Measurements from ENCODE around the gene ME2. TPM values are rescaled to one million over a fixed set of nuclear protein-coding genes. Genes with fewer than 3 reads are reported as not detected.
A peak's percentile ranks its signal among the peaks of the same experiment; 100 is the strongest.

The ME2 gene
- total and polyA plus RNA-seq, 2 donors (not counting 3 experiments of a cell fraction or from before 2014, with no cell fraction given) = 28.6 to 42.4 TPM

DNA sequence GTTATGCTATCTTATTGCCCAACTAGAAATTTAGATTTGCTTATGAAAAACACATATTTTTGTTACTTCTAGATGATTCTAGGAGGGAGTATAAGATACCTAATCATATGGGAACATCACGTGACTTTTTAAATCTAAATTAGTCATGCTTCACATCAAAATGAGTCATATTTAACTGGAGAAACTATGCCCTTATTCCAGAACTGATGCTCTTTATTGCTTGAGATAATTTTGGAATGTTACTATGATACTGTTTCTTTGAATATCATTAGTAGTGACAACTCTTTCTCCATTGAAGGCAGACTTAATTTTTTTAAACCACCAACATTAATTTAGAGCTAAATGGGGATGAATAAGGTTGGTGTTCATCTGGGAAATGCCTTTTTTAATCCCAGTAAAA is 69.0 kb downstream of the ME2 start:
- DNase-seq (ENCODE audit: low read depth, low spot score) (no peak), FAIRE-seq (no peak)
- no peaks in the 10 kb centered on the region for H3K4me1 ChIP-seq (ENCODE audit: control insufficient read depth, extremely low read depth, insufficient read depth, low read length)
- no peaks in the 10 kb centered on the region for H3K9me1 ChIP-seq (replicated peaks; ENCODE audit: control insufficient read depth, extremely low read depth, insufficient read depth, low read length)
- no peak overlapping the region for H3K4me3 ChIP-seq (replicated peaks in 1 of 3; ENCODE audit: insufficient read depth in 1 of 3, low read depth in 1 of 3, low read length in 3 of 3)
- dilution Hi-C loops (cut with MboI; ENCODE audit: extremely low pct_ligation_motif_present, low sequenced_read_pairs) = no loop called here
- H4K20me1 ChIP-seq (replicated peaks; ENCODE audit: control insufficient read depth, extremely low read depth, insufficient read depth, low read length) = no peaks in the 10 kb centered on the region
- H3K4me2 ChIP-seq (ENCODE audit: insufficient read depth, low read length) = no peak overlapping the region
- H3K27ac ChIP-seq (ENCODE audit: insufficient read depth, low read depth, low read length) = no peak overlapping the region
- peaks cover 0 to 1% of the 10 kb centered on the region in 2 experiments for H3K36me3 ChIP-seq (ENCODE audit: control insufficient read depth in 2 of 2, extremely low read depth in 1 of 2, insufficient read depth in 2 of 2, low read length in 2 of 2)
- POLR2A ChIA-PET = no interaction called here
- no peaks in the 10 kb centered on the region for H3K79me2 ChIP-seq (ENCODE audit: control insufficient read depth, insufficient read depth, low read length)
- no peak overlapping the region for H2AFZ ChIP-seq (ENCODE audit: low read depth, low read length)
- no peaks in the 10 kb centered on the region for H3K9me3 ChIP-seq (replicated peaks; ENCODE audit: control insufficient read depth, insufficient read depth, low read length)
- H3K27me3 ChIP-seq (ENCODE audit: control insufficient read depth in 2 of 2, insufficient read depth in 2 of 2, low read length in 2 of 2) = no peaks in the 10 kb centered on the region
- intact Hi-C loops (cut with micrococcal nuclease) = no loop called here
- BruUV-seq (replicated peaks) = no TSS peak
- TF ChIP-seq MYC (IDR thresholded peaks at IDR 0.05; ENCODE audit: low read depth, low read length) (no peak), JUN (IDR thresholded peaks at IDR 0.05; ENCODE audit: borderline replicate concordance, insufficient read depth, insufficient read length, low read depth) (peak; percentile 18), FOS (IDR thresholded peaks at IDR 0.05; ENCODE audit: borderline replicate concordance, insufficient read depth, low read length) (peak; percentile 43)
- CTCF ChIA-PET = no interaction called here
- H3K9ac ChIP-seq (replicated peaks; ENCODE audit: extremely low read depth, insufficient read depth, low read length) = no peak overlapping the region

- H3K9ac ChIP-seq (replicated peaks; ENCODE audit: extremely low read depth, insufficient read depth, low read length) = no peak overlapping the region
- peaks cover 0 to under 1% of the 10 kb centered on the region in 2 experiments for H3K36me3 ChIP-seq (ENCODE audit: control insufficient read depth in 2 of 2, extremely low read depth in 1 of 2, insufficient read depth in 2 of 2, low read length in 2 of 2)
- H3K9me3 ChIP-seq (replicated peaks; ENCODE audit: control insufficient read depth, insufficient read depth, low read length) = no peaks in the 10 kb centered on the region
- dilution Hi-C loops (cut with MboI; ENCODE audit: extremely low pct_ligation_motif_present, low sequenced_read_pairs) = no loop called here
- ChIA-PET POLR2A (no interaction called here), CTCF (no interaction called here)
- no peaks in the 10 kb centered on the region for H3K4me1 ChIP-seq (ENCODE audit: control insufficient read depth, extremely low read depth, insufficient read depth, low read length)
- no peak for TF ChIP-seq CTCF (IDR thresholded peaks at IDR 0.05; ENCODE audit: extremely low read depth in 1 of 2, insufficient read depth in 1 of 2, low read depth in 1 of 2, low read length in 2 of 2)
- TF ChIP-seq MYC (IDR thresholded peaks at IDR 0.05; ENCODE audit: low read depth, low read length) = no peak
- TF ChIP-seq GATA2 (IDR thresholded peaks at IDR 0.05; ENCODE audit: insufficient read depth, insufficient read length, low read depth, low read length) = no peak
- no peak for TF ChIP-seq JUN (IDR thresholded peaks at IDR 0.05; ENCODE audit: borderline replicate concordance, insufficient read depth, insufficient read length, low read depth)
- no peaks in the 10 kb centered on the region for H3K79me2 ChIP-seq (ENCODE audit: control insufficient read depth, insufficient read depth, low read length)
- H2AFZ ChIP-seq (ENCODE audit: low read depth, low read length) = no peak overlapping the region
- intact Hi-C loops (cut with micrococcal nuclease) = no loop called here
- no peak for FAIRE-seq
- H3K27ac ChIP-seq (ENCODE audit: insufficient read depth, low read depth, low read length) = no peak overlapping the region
- BruUV-seq (replicated peaks) = no TSS peak
- no peaks in the 10 kb centered on the region for H4K20me1 ChIP-seq (replicated peaks; ENCODE audit: control insufficient read depth, extremely low read depth, insufficient read depth, low read length)
- no peaks in the 10 kb centered on the region for H3K27me3 ChIP-seq (ENCODE audit: control insufficient read depth in 2 of 2, insufficient read depth in 2 of 2, low read length in 2 of 2)
- H3K4me3 ChIP-seq (replicated peaks in 1 of 3; ENCODE audit: insufficient read depth in 1 of 3, low read depth in 1 of 3, low read length in 3 of 3) = no peak overlapping the region
- no peak overlapping the region for H3K4me2 ChIP-seq (ENCODE audit: insufficient read depth, low read length)
- H3K9me1 ChIP-seq (replicated peaks; ENCODE audit: control insufficient read depth, extremely low read depth, insufficient read depth, low read length) = no peaks in the 10 kb centered on the region
- no peak for DNase-seq (ENCODE audit: low read depth, low spot score)
Measured at GRCh38 chr18:50949185-50949584, 70.3 kb downstream of the ME2 start.

All from endothelial cell of umbilical vein (primary cell).